HG02763 (cell line): ENCODE measurements around the gene GABRB1.
"Not testable (repeated sequence)": the region's sequence is repeated elsewhere in the genome, so short reads cannot be mapped to it uniquely, and the experiment has no call there.

Experiments
- ATAC-seq: cut with Tn5 transposase; IDR thresholded peaks from one replicate; pipeline ENCODE4 v1.9.1; 2021; ENCODE audit warnings: mild to moderate bottlenecking, moderate library complexity; ENCODE audit not compliant: unreplicated experiment

GABRB1 gene

DNA sequence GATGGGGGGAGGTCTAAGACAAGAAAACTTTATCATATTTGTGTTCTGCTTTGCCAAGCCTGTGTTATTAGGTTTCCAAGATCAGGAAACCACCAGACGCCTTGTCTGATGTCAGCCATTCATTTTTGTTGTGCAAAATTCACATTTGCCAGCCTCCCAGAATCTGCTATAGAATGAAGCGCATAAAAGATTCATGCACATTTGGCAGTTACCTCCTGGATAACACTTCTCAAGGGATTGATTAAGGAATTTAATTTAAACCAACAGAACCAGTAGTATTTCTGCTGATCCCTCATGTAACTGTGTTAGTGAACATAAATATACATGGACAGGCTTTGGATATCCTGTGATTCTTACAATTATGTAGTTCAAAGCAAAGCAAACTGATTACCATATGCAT lies 244.2 kb downstream of the GABRB1 start:
- ATAC-seq = no peak

GRCh38 chr4:47278631-47279030 lies 247.3 kb downstream of the GABRB1 start:
- ATAC-seq = no peak

DNA sequence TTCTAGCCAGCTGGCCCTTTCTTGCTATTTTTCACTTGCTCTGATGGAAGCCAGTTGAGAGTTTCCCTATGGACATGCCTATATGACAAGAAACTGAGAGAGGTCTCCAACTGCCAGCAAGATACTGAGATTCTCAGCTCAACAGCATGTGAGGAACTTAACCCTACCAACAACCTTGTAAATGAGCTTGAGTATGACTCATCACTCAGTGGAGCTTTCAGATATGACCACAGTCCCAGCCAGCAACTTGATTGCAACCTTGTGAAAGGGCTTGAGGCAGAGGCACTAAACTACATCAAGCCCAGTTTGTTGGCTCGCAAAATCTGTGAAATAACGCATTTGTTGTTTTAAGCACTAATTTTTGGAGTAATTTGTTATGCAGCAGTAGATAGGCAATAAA lies 256.4 kb downstream of the GABRB1 start:
- no peak for ATAC-seq

GRCh38 chr4:47289805-47290204 lies 258.4 kb downstream of the GABRB1 start:
- no peak for ATAC-seq

- not testable (repeated sequence) for ATAC-seq
Observed at GRCh38 chr4:47290873-47291272, 259.5 kb downstream of the GABRB1 start.

DNA sequence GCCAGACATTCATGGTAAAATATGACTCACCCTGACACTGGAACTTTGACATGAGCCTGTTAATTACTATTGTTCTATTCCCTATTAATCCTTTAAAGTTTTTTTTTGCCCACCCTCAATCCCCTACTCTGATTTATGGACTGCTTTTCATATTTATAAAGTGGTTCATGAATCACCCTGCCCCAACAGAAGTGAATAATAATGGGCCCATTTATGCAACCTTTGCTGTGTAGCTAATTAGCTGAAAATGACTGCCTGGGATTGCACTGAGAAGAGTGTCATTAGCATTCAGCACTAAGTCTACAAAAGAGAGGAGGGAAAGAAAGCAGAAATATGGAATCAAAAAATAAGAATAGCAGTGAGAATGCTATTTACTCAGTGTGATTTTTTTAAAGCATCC lies 277.8 kb downstream of the GABRB1 start:
- no peak for ATAC-seq

GRCh38 chr4:47312170-47312569 lies 280.8 kb downstream of the GABRB1 start:
- no peak for ATAC-seq

- no peak for ATAC-seq
Observed at GRCh38 chr4:47313384-47313783, 282.0 kb downstream of the GABRB1 start.

GRCh38 chr4:47315346-47315745 lies 284.0 kb downstream of the GABRB1 start:
- peak; percentile 64 for ATAC-seq

- ATAC-seq = no peak
Observed at GRCh38 chr4:47326025-47326424, 294.7 kb downstream of the GABRB1 start.

GRCh38 chr4:47330866-47331265 lies 299.5 kb downstream of the GABRB1 start:
- no peak for ATAC-seq

DNA sequence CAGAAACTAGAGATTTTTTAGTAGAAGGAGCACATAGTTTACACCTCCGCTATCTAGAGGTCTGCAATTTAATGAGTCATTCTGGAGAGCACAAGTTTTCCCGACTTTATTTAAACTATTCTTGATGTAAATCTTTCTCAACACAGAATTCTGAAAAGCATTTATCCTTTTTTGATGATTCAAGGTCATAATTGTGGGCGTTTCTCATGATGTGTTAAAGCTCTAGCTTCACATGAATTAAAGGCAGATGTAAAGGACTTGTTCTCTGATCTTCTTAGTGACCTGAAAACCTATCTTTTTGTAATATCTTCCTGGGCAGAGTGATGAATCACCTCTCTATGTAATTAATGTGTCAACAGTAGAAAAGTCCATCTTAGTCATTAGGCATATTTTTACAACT lies 303.3 kb downstream of the GABRB1 start:
- ATAC-seq = no peak

- ATAC-seq = no peak
Observed at GRCh38 chr4:47337893-47338292, 306.5 kb downstream of the GABRB1 start.

GRCh38 chr4:47340914-47341313 lies 309.5 kb downstream of the GABRB1 start:
- ATAC-seq = no peak

GRCh38 chr4:47342796-47343195 lies 311.4 kb downstream of the GABRB1 start:
- no peak for ATAC-seq

DNA sequence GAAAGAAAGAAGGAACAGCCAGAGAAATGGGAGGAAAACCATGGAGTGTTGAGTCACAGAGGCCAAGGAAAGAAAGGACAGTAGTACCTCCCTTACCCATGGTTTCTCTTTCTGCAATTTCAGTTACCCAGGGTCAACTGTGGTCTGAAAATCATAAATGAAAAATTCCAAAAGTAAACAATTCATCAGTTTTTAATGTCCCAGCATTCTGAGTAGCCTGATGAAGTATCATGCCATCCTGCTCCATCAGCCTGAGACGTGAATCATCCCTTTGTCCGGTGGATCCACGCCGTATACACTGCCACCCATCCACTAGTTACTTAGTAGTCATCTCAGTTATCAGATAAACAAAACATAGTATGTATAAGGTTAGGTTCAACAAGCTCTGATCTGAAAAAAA lies 318.0 kb downstream of the GABRB1 start:
- no peak for ATAC-seq

DNA sequence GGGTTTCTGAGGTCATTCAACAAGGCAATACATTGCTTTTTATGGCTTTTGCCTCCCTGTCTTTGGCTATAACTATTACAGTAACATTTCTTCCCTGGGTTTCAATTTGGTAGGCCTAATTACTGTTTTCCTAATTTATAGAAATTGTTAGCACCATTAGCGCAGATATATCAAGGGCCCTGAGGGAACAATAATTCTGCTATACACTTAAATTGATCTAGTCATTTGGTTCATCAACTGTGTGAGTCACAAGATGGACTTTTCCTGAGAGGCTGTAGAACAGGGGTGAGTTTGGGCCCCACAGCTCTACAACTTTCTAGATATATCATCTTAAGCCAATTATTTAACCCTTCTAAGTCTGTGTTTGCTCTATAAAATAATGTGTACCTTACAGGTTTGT lies 324.2 kb downstream of the GABRB1 start:
- ATAC-seq = no peak

GRCh38 chr4:47359891-47360290 lies 328.5 kb downstream of the GABRB1 start:
- no peak for ATAC-seq

DNA sequence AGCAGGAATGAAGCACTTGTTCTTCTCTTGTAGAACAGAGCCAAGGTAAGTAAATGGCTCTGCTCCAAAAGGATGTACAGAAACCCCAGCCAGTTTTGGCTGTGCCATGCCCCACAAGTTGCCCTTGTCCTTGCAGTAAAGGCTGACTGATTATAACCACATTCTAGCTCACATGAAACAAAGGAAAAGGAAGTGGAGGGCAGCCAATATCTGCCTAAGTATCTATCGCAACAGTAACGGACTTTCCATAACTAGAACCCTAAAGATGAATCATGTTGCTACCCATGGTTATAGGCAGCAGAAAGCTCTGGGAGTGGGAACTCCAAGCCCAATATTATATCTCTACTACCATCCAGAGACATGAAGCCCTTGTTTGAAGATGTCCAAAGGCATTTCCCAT lies 336.4 kb downstream of the GABRB1 start:
- ATAC-seq = no peak

DNA sequence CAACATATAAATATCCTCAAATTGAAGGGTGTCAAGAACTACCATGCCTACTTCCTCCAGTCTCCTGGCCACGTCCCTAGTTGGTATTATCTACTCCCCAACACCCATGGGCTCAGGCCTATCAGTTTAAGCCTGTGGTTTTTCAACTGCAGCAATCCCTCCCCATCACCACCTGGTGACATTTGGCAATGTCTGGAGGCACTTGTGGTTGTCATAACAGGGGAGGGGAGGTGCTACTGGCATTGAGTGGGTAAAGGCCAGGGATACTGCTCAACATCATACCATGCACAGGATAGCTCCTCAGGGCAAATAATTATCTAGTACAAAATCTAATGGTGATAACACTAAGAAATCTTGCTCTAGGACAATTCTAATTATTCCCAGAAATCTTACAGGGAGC lies 336.8 kb downstream of the GABRB1 start:
- no peak for ATAC-seq

DNA sequence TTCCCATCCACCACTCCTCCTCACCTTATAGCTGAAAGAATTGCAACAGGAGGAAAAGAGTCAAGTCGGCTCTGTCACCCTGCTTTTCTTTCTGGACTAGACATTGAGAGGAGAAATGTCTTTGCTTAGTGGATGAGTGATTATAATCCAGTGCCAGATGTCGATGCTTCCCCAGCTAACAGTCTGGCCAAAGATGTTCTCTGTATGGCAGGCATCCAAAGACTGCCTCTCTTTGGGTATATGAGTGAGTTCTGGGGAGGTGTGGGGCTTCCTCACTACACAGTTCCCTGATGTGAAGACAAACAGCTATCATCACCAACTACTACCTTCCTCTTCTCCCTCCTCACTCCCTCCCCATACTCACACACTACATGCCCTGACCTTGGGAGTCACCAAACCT lies 341.2 kb downstream of the GABRB1 start:
- ATAC-seq = no peak

GRCh38 chr4:47373174-47373573 lies 341.8 kb downstream of the GABRB1 start:
- ATAC-seq = no peak

- no peak for ATAC-seq
Observed at GRCh38 chr4:47373709-47374108, 342.3 kb downstream of the GABRB1 start.

- ATAC-seq = no peak
Observed at GRCh38 chr4:47374477-47374876, 343.1 kb downstream of the GABRB1 start.
